GM21367 (cell line): ENCODE results near the gene CHADL.
A peak's percentile ranks its signal among the peaks of the same experiment; 100 is the strongest.

Experiments
- ATAC-seq: cut with Tn5 transposase; IDR thresholded peaks from one replicate; pipeline ENCODE4 v1.9.1; 2021; ENCODE audit not compliant: unreplicated experiment

The CHADL gene

DNA sequence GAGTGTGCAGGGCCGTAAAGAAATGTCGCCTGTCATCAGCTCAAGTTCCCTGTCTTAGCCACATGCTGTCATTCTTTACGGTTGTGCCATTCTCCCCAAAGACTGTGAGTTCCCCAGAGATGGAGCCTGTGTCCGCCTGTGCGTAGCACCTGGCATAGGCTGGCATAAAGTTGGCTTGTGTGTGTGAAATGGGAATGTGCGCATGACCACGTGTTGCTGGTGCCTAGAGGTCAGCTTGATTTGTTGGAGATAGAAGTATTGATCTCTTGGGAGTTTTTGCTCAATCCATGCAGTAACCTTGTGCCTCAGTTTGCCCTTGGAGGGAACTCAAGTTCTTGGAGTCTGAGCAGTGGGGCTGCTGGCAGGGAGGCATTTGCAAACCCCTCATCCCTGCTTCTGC lies 9.4 kb downstream of the CHADL start:
- no peak for ATAC-seq

GRCh38 chr22:41230401-41230785 lies 10.3 kb downstream of the CHADL start:
- no peak for ATAC-seq

DNA sequence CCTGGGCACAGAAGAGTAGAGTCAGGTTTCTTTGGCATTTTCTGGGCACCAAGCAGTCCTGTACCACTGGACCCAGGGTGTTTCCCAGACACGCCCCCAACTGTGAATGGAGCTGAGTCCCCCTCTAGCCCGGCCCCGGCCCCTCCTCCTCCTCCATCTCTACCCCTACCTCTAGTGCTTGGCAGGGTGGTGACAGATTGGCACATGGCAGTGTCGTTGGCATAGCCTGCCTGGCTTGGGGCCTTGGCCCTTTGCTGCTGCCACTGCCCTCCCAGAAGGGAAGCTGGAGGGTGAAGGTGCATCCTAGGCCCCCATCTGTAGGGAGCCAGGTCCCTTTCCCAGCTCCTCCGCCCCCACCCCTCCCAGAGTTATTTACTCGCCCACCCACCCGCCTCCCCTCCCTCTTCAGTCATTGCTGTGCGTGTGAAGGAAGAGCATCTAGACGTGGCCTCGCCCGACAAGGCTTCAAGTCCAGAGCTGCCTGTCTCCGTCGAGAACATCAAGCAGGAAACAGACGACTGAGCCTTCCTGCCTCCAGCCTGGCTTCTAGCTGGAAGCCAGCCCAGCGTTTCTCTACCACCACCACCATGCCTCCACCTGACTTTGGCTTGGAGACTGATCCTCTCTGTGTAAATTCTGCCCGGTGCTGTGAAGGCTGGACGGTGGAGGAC lies 10.9 kb downstream of the CHADL start:
- no peak for ATAC-seq

GRCh38 chr22:41229215-41229614 lies 11.5 kb downstream of the CHADL start:
- no peak for ATAC-seq

GRCh38 chr22:41226723-41227655 lies 13.7 kb downstream of the CHADL start:
- ATAC-seq: no peak

DNA sequence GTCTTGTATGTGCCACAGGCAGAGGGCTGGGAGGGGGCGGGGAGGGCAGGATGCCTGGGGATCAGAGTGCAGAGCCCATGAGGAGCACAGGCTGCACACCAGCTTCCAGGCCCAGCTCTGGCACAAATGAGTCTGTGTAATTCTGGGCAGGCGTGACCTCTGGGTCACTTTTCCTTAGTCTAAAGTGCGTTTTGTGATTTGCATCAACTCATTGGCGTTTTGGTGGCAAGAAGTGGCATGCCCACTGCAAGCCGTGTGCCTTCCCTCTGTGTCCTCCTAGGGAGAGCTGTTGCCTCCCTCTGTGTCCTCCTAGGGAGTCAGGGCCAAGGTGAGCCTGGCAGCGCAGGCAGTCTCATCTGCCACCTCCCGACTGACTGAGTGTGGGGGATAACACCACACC lies 17.2 kb downstream of the CHADL start:
- no peak for ATAC-seq

GRCh38 chr22:41222846-41223507 lies 17.8 kb downstream of the CHADL start:
- no peak for ATAC-seq

- no peak for ATAC-seq
Observed at GRCh38 chr22:41217553-41218157, 23.1 kb downstream of the CHADL start.

DNA sequence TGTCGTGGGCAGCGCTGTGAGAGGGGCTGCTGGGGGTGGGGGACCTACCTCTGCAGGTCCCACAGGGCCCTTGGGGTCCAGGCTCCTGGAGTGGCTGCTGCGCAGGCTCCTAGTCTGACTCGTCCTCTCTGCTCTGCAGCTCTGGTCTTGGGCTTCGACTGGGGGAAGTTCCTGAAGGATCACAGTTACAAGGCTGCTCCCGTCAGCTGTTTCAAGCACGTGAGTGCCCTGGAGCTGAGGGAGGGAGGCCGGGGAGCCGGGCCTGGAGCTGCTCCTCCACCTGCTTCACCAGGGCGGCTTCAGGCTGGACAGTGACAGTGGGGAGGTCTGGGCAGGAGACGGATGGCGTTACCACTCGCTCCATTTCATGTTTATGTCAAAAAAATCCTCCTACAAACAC lies 23.7 kb downstream of the CHADL start:
- no peak for ATAC-seq

GRCh38 chr22:41215926-41216325 lies 24.8 kb downstream of the CHADL start:
- no peak for ATAC-seq

GRCh38 chr22:41215409-41215808 lies 25.3 kb downstream of the CHADL start:
- no peak for ATAC-seq

- ATAC-seq: no peak
Observed at GRCh38 chr22:41206719-41207118, 34.0 kb downstream of the CHADL start.

- ATAC-seq: peak; percentile 91
Observed at GRCh38 chr22:41204992-41205900, 35.5 kb downstream of the CHADL start, which contains the start of gene L3MBTL2. Gene L3MBTL2 (plus strand): TSS chr22:41205312. CDS start chr22:41205363, 51 bp downstream.

- no peak for ATAC-seq
Observed at GRCh38 chr22:41204066-41204465, 36.7 kb downstream of the CHADL start.

DNA sequence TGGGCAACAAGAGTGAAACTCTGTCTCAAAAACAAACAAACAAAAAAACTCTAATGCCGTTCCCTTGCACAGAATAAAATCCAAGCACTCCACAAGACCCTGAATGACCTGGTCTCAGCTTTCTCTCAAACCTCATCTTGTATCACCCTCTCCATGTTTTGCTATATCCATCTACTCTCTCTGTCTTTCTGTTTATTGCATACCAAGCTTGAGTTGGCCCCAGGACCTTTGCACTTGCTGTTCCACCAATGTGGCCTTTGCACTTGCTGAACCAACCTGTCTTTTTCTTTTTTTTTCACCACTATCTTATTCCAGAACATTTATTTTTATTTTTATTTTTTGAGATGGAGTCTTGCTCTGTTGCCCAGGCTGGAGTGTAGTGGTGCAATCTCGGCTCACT lies 37.6 kb downstream of the CHADL start:
- ATAC-seq: no peak

- no peak for ATAC-seq
Observed at GRCh38 chr22:41201141-41201540, 39.6 kb downstream of the CHADL start.

DNA sequence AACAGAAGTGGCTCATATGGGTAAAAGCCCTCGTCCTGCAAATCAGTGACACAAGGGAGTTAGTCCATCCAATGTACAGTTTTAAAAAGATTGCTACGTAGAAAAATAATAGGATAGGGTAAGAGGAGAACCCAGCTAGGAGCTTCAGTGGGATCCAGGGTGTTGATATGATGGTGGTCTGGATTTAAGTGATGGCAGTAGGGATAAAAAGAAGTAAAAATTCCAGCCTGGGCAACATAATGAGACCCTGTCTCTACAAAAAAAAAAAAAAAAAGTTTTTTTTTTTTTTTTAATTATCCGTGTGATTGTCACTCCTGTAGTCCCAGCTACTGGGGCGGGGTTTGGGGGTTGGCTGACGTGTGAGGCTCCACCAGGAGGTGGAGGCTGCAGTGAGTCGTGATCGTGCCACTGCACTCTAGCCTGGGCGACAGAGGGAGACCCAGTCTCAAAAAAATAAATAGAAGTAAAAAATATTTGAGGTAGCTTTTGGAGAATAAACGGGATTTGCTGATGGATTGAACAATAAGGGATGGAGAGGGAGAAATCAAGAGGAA lies 42.6 kb downstream of the CHADL start:
- no peak for ATAC-seq

GRCh38 chr22:41197038-41197972 lies 43.4 kb downstream of the CHADL start:
- ATAC-seq: peak; percentile 55

- no peak for ATAC-seq
Observed at GRCh38 chr22:41193829-41194228, 46.9 kb downstream of the CHADL start.
